Loucy (cell line): ENCODE data around the gene CNP.

ENCODE experiments used
- CTCF ChIP-seq: fragments of 200-600 bp; sonication (generic); conservative IDR thresholded peaks from 2 replicates; pipeline ENCODE4 v1.5.1; 2014; ENCODE audit warnings: mild to moderate bottlenecking, antibody characterized with exemption, low read length
- EZH2phosphoT487 ChIP-seq: fragments of 200-600 bp; IDR thresholded peaks from 2 replicates; pipeline ENCODE4 v1.6.1; 2018; ENCODE audit warnings: antibody characterized with exemption, mild to moderate bottlenecking, moderate library complexity, borderline replicate concordance

- no peak for TF ChIP-seq CTCF
- TF ChIP-seq EZH2phosphoT487: no peak
These were observed 5.3 kb downstream of the CNP start for GRCh38 chr17:41971721-41972523.
